ENCODE measurements around the gene LRRTM3.

Gene LRRTM3

GRCh38 chr10:66934711-66935110, 8.9 kb downstream of the LRRTM3 start:
- no peak for DNase-seq (ENCODE audit: low spot score)

- DNase-seq (ENCODE audit: low spot score): no peak
These were observed 15.1 kb downstream of the LRRTM3 start for GRCh38 chr10:66940965-66941364.

GRCh38 chr10:66941491-66941890, 15.7 kb downstream of the LRRTM3 start:
- no peak for DNase-seq (ENCODE audit: low spot score)

- DNase-seq (ENCODE audit: low spot score): no peak
These were observed 16.6 kb downstream of the LRRTM3 start for GRCh38 chr10:66942407-66942806.

GRCh38 chr10:66943590-66943989, 17.8 kb downstream of the LRRTM3 start:
- DNase-seq (ENCODE audit: low spot score): no peak

GRCh38 chr10:66951896-66952295, 26.1 kb downstream of the LRRTM3 start:
- no peak for DNase-seq (ENCODE audit: low spot score)

GRCh38 chr10:66958466-66958865, 32.6 kb downstream of the LRRTM3 start:
- no peak for DNase-seq (ENCODE audit: low spot score)

- no peak for DNase-seq (ENCODE audit: low spot score)
These were observed 39.1 kb downstream of the LRRTM3 start for GRCh38 chr10:66964946-66965345.

- DNase-seq (ENCODE audit: low spot score): no peak
These were observed 54.5 kb downstream of the LRRTM3 start for GRCh38 chr10:66980246-66980815.

- DNase-seq (ENCODE audit: low spot score): no peak
These were observed 55.7 kb downstream of the LRRTM3 start for GRCh38 chr10:66981361-66982052.

- DNase-seq (ENCODE audit: low spot score): no peak
These were observed 56.2 kb downstream of the LRRTM3 start for GRCh38 chr10:66982053-66982420.

- DNase-seq (ENCODE audit: low spot score): no peak
These were observed 57.1 kb downstream of the LRRTM3 start for GRCh38 chr10:66982792-66983474.

GRCh38 chr10:66983475-66983818, 57.6 kb downstream of the LRRTM3 start:
- no peak for DNase-seq (ENCODE audit: low spot score)

GRCh38 chr10:66990143-66990830, 64.5 kb downstream of the LRRTM3 start:
- no peak for DNase-seq (ENCODE audit: low spot score)

GRCh38 chr10:66996996-66997395, 71.2 kb downstream of the LRRTM3 start:
- DNase-seq (ENCODE audit: low spot score): no peak

GRCh38 chr10:66999762-67000545, 74.1 kb downstream of the LRRTM3 start:
- DNase-seq (ENCODE audit: low spot score): no peak

GRCh38 chr10:67004690-67005089, 78.9 kb downstream of the LRRTM3 start:
- no peak for DNase-seq (ENCODE audit: low spot score)

GRCh38 chr10:67005981-67006380, 80.1 kb downstream of the LRRTM3 start:
- DNase-seq (ENCODE audit: low spot score): no peak

GRCh38 chr10:67011480-67011879, 85.6 kb downstream of the LRRTM3 start:
- DNase-seq (ENCODE audit: low spot score): no peak

GRCh38 chr10:67011981-67012380, 86.1 kb downstream of the LRRTM3 start:
- DNase-seq (ENCODE audit: low spot score): no peak

- no peak for DNase-seq (ENCODE audit: low spot score)
These were observed 89.4 kb downstream of the LRRTM3 start for GRCh38 chr10:67015225-67015624.

GRCh38 chr10:67017218-67017617, 91.4 kb downstream of the LRRTM3 start:
- no peak for DNase-seq (ENCODE audit: low spot score)

All from ecto neural progenitor cell (in vitro differentiated cells).